Left renal pelvis (tissue), 4 donors: ENCODE measurements around the gene CDKL4. TPM values are rescaled to one million over a fixed set of nuclear protein-coding genes. Genes with fewer than 3 reads are reported as not detected.
"Not testable (repeated sequence)": the region's sequence is repeated elsewhere in the genome, so short reads cannot be mapped to it uniquely, and the experiment has no call there.

Experiments used
- DNase-seq, 4 donors: peaks; one replicate each; pipeline ENCODE4 v3.0.0-alpha.2; 2013; ENCODE audit warnings: low read depth in 4 of 4, low spot score in 3 of 4
- polyA plus RNA-seq, 4 donors: library from polyadenylated mRNA; unstranded; fragments of 120-200 nt; gene quantifications; one replicate each; pipeline ENCODE4 v1.2.1, GENCODE V29; 2013; ENCODE audit not compliant: insufficient read length in 4 of 4

The CDKL4 gene
- polyA plus RNA-seq, 4 donors = 0.19 to 1.2 (median 0.61) TPM

- no peak for DNase-seq
Observed at GRCh38 chr2:39145906-39146421, 97.8 kb downstream of the CDKL4 start.

GRCh38 chr2:39144416-39144815 lies 99.4 kb downstream of the CDKL4 start:
- no peak for DNase-seq

- no peak for DNase-seq
Observed at GRCh38 chr2:39142904-39143605, 100.7 kb downstream of the CDKL4 start.

GRCh38 chr2:39141334-39142271 lies 102.2 kb downstream of the CDKL4 start:
- no peak for DNase-seq

GRCh38 chr2:39140948-39141333 lies 102.8 kb downstream of the CDKL4 start:
- not testable (repeated sequence) for DNase-seq

GRCh38 chr2:39140322-39140847 lies 103.4 kb downstream of the CDKL4 start:
- no peak for DNase-seq

GRCh38 chr2:39139511-39140237 lies 104.1 kb downstream of the CDKL4 start:
- no peak for DNase-seq

GRCh38 chr2:39138837-39139211 lies 104.9 kb downstream of the CDKL4 start:
- DNase-seq = no peak

- DNase-seq = not testable (repeated sequence)
Observed at GRCh38 chr2:39138187-39138836, 105.5 kb downstream of the CDKL4 start.

GRCh38 chr2:39136799-39137198 lies 107.0 kb downstream of the CDKL4 start:
- no peak for DNase-seq

- DNase-seq = no peak
Observed at GRCh38 chr2:39135690-39136259, 108.0 kb downstream of the CDKL4 start.

- DNase-seq = no peak
Observed at GRCh38 chr2:39133215-39133851, 110.4 kb downstream of the CDKL4 start.

GRCh38 chr2:39128919-39129391 lies 114.8 kb downstream of the CDKL4 start:
- no peak for DNase-seq

GRCh38 chr2:39127973-39128372 lies 115.8 kb downstream of the CDKL4 start:
- DNase-seq = no peak

Other genes starting within 250 kb of the CDKL4 start
- 10 to 100 TPM; 55.4 to 57.6 (median 56.9) TPM for gene SOS1, start 122.9 kb downstream of the CDKL4 start, polyA plus RNA-seq
- gene MAP4K3, start 193.3 kb upstream of the CDKL4 start, polyA plus RNA-seq = 10 to 100 TPM; 48.1 to 90.7 (median 76.1) TPM